HEK293 (cell line): Measurements from ENCODE around the gene FXYD4.

ENCODE experiments used
- CTCF ChIP-seq: fragments of 450-650 bp; formaldehyde crosslinking; IDR thresholded peaks from 2 replicates; pipeline ENCODE4 v1.5.1; 2016; ENCODE audit warnings: missing biosample characterization, missing genetic modification characterization
- MZF1 ChIP-seq: fragments of 450-650 bp; formaldehyde crosslinking; IDR thresholded peaks from 2 replicates; pipeline ENCODE4 v1.5.1; 2017; ENCODE audit warnings: missing biosample characterization, missing genetic modification characterization, borderline replicate concordance
- TCF7L2 ChIP-seq: IDR thresholded peaks from 2 replicates; pipeline ENCODE4 v1.6.1; 2011; ENCODE audit warnings: low read depth, mild to moderate bottlenecking, inconsistent platforms, low read length, moderate library complexity, borderline replicate concordance
- YY1 ChIP-seq: fragments of 450-650 bp; formaldehyde crosslinking; IDR thresholded peaks from 2 replicates; pipeline ENCODE4 v1.5.1; 2018; ENCODE audit warnings: missing biosample characterization, missing genetic modification characterization
- ZNF132 ChIP-seq: fragments of 450-650 bp; formaldehyde crosslinking; IDR thresholded peaks from 2 replicates; pipeline ENCODE4 v1.5.1; 2017; ENCODE audit warnings: missing biosample characterization, missing genetic modification characterization, borderline replicate concordance
- ZNF140 ChIP-seq: fragments of 450-650 bp; formaldehyde crosslinking; IDR thresholded peaks from 2 replicates; pipeline ENCODE4 v1.5.1; 2016; ENCODE audit warnings: missing biosample characterization, missing genetic modification characterization
- ZNF248 ChIP-seq: fragments of 450-650 bp; formaldehyde crosslinking; IDR thresholded peaks from 2 replicates; pipeline ENCODE4 v1.5.1; 2017; ENCODE audit warnings: missing biosample characterization, missing genetic modification characterization
- ZNF423 ChIP-seq: fragments of 450-650 bp; formaldehyde crosslinking; IDR thresholded peaks from 2 replicates; pipeline ENCODE4 v1.5.1; 2016; ENCODE audit warnings: missing biosample characterization, missing genetic modification characterization
- ZNF571 ChIP-seq: fragments of 450-650 bp; formaldehyde crosslinking; IDR thresholded peaks from 2 replicates; pipeline ENCODE4 v1.5.0; 2017; ENCODE audit warnings: missing biosample characterization, missing genetic modification characterization
- ZSCAN5A ChIP-seq: fragments of 450-650 bp; formaldehyde crosslinking; IDR thresholded peaks from 2 replicates; pipeline ENCODE4 v1.5.1; 2016; ENCODE audit warnings: missing biosample characterization, missing genetic modification characterization

- TF ChIP-seq CTCF (no peak), ZNF248 (tag by site-specific recombination) (no peak), ZNF140 (no peak), ZNF571 (no peak), ZNF132 (no peak), ZSCAN5A (tag by site-specific recombination) (no peak), ZNF423 (tag by site-specific recombination) (no peak), YY1 (no peak), TCF7L2 (no peak), MZF1 (tag by site-specific recombination) (no peak)
Measured at GRCh38 chr10:43384252-43385221, 13.1 kb downstream of the FXYD4 start.
